ENCODE data around the gene CDK1.

CDK1 gene

DNA sequence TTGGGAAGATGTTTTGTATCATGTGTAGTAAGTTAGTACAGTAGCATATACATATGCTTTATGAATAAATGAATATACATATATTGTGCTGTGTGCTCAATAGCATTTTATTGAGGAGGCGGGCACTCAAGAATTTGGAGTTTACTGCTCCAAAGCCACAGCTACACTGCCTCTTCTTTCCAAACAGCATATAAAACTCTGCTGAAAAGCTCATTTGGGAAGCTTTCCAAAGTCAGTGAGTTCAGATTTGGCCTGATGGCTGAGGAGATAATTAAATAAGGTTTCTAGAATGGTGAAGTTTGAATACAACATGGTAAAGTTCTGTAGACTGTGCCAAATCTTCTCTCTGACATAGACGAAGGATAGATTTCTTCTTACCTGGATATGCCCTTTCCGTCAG lies 29.8 kb downstream of the CDK1 start:
- no peak overlapping the region for H3K4me3 ChIP-seq (ENCODE audit: low read length)
- no peaks in the 10 kb centered on the region for H4K20me1 ChIP-seq (ENCODE audit: insufficient read depth, low read length)
- H3K4me1 ChIP-seq (ENCODE audit: low read length) = no peaks in the 10 kb centered on the region
- H2AFZ ChIP-seq (ENCODE audit: low read depth, low read length) = no peak overlapping the region
- TF ChIP-seq EZH2phosphoT487 (IDR thresholded peaks at IDR 0.05; ENCODE audit: low read depth) = no peak
- TF ChIP-seq, protein P1, sequence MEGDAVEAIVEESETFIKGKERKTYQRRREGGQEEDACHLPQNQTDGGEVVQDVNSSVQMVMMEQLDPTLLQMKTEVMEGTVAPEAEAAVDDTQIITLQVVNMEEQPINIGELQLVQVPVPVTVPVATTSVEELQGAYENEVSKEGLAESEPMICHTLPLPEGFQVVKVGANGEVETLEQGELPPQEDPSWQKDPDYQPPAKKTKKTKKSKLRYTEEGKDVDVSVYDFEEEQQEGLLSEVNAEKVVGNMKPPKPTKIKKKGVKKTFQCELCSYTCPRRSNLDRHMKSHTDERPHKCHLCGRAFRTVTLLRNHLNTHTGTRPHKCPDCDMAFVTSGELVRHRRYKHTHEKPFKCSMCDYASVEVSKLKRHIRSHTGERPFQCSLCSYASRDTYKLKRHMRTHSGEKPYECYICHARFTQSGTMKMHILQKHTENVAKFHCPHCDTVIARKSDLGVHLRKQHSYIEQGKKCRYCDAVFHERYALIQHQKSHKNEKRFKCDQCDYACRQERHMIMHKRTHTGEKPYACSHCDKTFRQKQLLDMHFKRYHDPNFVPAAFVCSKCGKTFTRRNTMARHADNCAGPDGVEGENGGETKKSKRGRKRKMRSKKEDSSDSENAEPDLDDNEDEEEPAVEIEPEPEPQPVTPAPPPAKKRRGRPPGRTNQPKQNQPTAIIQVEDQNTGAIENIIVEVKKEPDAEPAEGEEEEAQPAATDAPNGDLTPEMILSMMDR (IDR thresholded peaks at IDR 0.05; ENCODE audit: low read depth, low read length) = no peak
- H3K36me3 ChIP-seq (replicated peaks; ENCODE audit: low read depth, low read length) = no peaks in the 10 kb centered on the region
- H3K9me3 ChIP-seq (ENCODE audit: insufficient read depth, low read length) = no peaks in the 10 kb centered on the region
- H3K9ac ChIP-seq (ENCODE audit: low read length) = no peak overlapping the region
- H3K79me2 ChIP-seq (ENCODE audit: low read length) = no peaks in the 10 kb centered on the region
- no peak overlapping the region for H3K27ac ChIP-seq (ENCODE audit: low read length)
- H3K27me3 ChIP-seq (ENCODE audit: low read depth, low read length) = no peaks in the 10 kb centered on the region
- H3K4me2 ChIP-seq (ENCODE audit: low read length) = no peak overlapping the region

DNA sequence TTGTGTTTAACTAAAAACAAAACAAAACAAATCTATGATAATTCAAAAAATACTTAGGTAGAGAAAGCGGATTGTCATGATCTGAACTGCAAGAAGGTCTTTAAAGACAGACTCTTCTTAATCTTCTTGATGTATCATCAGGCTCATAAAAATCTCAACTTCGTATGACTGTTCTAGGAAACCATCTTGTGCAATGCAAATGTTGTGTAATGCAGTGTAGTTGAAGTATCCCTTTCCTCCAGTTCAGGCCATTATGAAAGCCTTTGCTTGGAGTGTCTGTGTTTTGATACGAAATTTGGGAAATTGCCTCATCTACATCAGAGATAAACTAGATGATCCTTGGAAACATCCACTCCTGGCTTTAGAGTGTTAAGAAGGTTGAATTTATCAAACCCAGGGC lies 30.9 kb downstream of the CDK1 start:
- Histone ChIP-seq H3K4me2 (ENCODE audit: low read length) (no peak overlapping the region), H4K20me1 (ENCODE audit: insufficient read depth, low read length) (no peaks in the 10 kb centered on the region)
- TF ChIP-seq, protein P1 (IDR thresholded peaks at IDR 0.05; ENCODE audit: low read depth, low read length) = no peak
- TF ChIP-seq EZH2phosphoT487 (IDR thresholded peaks at IDR 0.05; ENCODE audit: low read depth) = no peak

DNA sequence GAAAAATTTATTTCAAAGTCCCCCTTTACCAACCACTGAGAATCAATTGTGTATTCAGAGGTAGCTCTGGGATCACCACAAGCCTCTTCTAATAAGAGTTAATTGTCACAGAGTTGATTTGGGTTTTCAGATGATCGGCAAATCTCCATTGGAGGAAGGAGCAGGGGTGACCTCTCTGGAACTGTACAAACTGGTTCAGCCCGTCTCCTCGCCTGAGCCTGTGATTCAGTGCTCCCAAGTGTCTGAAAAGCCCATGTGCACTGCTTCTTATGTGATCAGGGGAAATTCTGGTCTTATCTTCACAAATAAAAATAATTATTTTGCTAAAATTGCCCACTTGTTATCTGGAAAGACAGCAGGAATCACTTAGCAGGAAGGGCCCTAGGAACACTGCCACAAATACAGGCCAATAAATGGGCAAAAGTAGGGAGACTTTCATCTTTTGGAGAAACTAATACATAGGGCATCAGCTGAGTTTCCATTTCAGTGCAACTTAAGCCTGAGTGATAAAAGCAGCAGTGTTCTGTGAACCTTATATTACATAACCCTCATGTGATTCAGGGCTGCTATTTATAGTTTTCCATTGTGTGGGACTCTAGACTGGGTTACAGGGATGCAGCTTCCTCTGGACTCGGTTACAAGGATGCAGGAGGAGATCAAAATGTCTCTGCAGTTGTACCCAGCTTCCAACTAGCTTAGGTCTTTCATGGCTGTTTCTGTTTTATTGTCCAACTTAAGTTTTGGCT lies 32.3 kb downstream of the CDK1 start:
- Histone ChIP-seq H4K20me1 (ENCODE audit: insufficient read depth, low read length) (no peaks in the 10 kb centered on the region), H3K9ac (ENCODE audit: low read length) (no peak overlapping the region)

More for the DNA sequence above, 30.9 kb downstream of the CDK1 start:
- Histone ChIP-seq H3K36me3 (replicated peaks; ENCODE audit: low read depth, low read length) (no peaks in the 10 kb centered on the region), H3K79me2 (ENCODE audit: low read length) (no peaks in the 10 kb centered on the region), H3K4me1 (ENCODE audit: low read length) (no peaks in the 10 kb centered on the region), H3K27ac (ENCODE audit: low read length) (no peak overlapping the region), H3K9ac (ENCODE audit: low read length) (no peak overlapping the region), H3K27me3 (ENCODE audit: low read depth, low read length) (no peaks in the 10 kb centered on the region), H3K4me3 (ENCODE audit: low read length) (no peak overlapping the region), H2AFZ (ENCODE audit: low read depth, low read length) (no peak overlapping the region), H3K9me3 (ENCODE audit: insufficient read depth, low read length) (no peaks in the 10 kb centered on the region)

DNA sequence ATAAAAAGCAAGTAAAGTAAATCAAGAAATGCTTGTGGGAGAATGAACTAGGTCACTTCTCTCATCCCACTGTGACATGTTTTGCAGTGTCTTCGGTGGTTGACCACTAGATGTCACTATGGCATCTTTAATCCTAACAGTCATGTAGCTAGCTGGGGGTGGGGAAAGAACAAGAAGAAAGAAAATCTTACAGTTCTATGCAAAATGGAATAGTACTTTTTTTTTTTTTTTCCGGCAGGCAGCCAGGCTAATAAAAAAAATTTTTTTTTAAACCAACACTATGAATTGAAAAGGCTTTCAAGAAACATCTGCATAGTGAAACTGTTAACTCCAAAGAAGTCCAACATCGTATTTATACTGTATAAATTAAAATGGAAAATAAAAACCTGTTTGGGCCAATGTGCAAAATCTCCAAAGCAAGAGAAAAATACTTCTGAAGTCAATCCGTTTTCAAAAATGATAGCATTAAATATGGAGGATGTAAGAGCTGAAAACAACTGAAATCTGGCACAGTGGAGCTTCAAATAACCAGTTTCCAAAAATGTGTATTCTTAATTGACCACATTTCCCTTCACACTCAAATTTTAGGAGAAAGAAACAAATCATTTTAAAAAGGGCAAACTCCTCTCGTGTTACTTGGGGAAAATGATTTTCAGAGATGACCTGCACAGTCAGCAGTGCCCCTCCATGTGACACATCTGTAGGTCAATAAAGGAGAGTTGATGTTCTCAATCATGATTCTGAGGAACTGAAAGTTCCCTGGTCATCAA lies 38.5 kb downstream of the CDK1 start:
- no peaks in the 10 kb centered on the region for H3K36me3 ChIP-seq (replicated peaks; ENCODE audit: low read depth, low read length)
- H3K4me2 ChIP-seq (ENCODE audit: low read length) = peak overlapping the region; percentile 51
- H3K9me3 ChIP-seq (ENCODE audit: insufficient read depth, low read length) = no peaks in the 10 kb centered on the region
- peaks cover 6% of the 10 kb centered on the region for H3K4me1 ChIP-seq (ENCODE audit: low read length)
- no peaks in the 10 kb centered on the region for H3K27me3 ChIP-seq (ENCODE audit: low read depth, low read length)
- H4K20me1 ChIP-seq (ENCODE audit: insufficient read depth, low read length) = no peaks in the 10 kb centered on the region
- H3K4me3 ChIP-seq (ENCODE audit: low read length) = peak overlapping the region; percentile 42
- TF ChIP-seq EZH2phosphoT487 (IDR thresholded peaks at IDR 0.05; ENCODE audit: low read depth) = no peak
- TF ChIP-seq, protein P1 (IDR thresholded peaks at IDR 0.05; ENCODE audit: low read depth, low read length) = peak; percentile 66
- H3K9ac ChIP-seq (ENCODE audit: low read length) = no peak overlapping the region; the same call in 1 of the 2 replicates
- H3K27ac ChIP-seq (ENCODE audit: low read length) = no peak overlapping the region
- H3K79me2 ChIP-seq (ENCODE audit: low read length) = no peaks in the 10 kb centered on the region
- H2AFZ ChIP-seq (ENCODE audit: low read depth, low read length) = no peak overlapping the region

More for the DNA sequence above, 32.3 kb downstream of the CDK1 start:
- Histone ChIP-seq H3K36me3 (replicated peaks; ENCODE audit: low read depth, low read length) (no peaks in the 10 kb centered on the region), H2AFZ (ENCODE audit: low read depth, low read length) (no peak overlapping the region), H3K9me3 (ENCODE audit: insufficient read depth, low read length) (no peaks in the 10 kb centered on the region), H3K79me2 (ENCODE audit: low read length) (no peaks in the 10 kb centered on the region), H3K27me3 (ENCODE audit: low read depth, low read length) (no peaks in the 10 kb centered on the region), H3K27ac (ENCODE audit: low read length) (no peak overlapping the region), H3K4me3 (ENCODE audit: low read length) (no peak overlapping the region), H3K4me2 (ENCODE audit: low read length) (no peak overlapping the region), H3K4me1 (ENCODE audit: low read length) (no peaks in the 10 kb centered on the region)
- TF ChIP-seq EZH2phosphoT487 (IDR thresholded peaks at IDR 0.05; ENCODE audit: low read depth) = no peak
- TF ChIP-seq, protein P1 (IDR thresholded peaks at IDR 0.05; ENCODE audit: low read depth, low read length) = no peak
